LNCaP clone FGC (cell line): ENCODE results near the gene IVL.

ENCODE experiments used
- DNase-seq: peaks from one replicate; pipeline ENCODE4 v3.0.0-alpha.2; 2011; ENCODE audit warnings: low read depth
- H3K4me3 ChIP-seq: 2 replicates; pipeline ENCODE4 v1.5.1; 2011; ENCODE audit warnings: mild to moderate bottlenecking, low read depth, low read length, control low read depth
- TF ChIP-seq, protein P1 (sequence below): IDR thresholded peaks from 2 replicates; pipeline ENCODE4 v1.5.1; 2012; ENCODE audit warnings: mild to moderate bottlenecking; ENCODE audit not compliant: control insufficient read depth, insufficient read depth; ENCODE audit errors: extremely low read depth

The IVL gene

DNA sequence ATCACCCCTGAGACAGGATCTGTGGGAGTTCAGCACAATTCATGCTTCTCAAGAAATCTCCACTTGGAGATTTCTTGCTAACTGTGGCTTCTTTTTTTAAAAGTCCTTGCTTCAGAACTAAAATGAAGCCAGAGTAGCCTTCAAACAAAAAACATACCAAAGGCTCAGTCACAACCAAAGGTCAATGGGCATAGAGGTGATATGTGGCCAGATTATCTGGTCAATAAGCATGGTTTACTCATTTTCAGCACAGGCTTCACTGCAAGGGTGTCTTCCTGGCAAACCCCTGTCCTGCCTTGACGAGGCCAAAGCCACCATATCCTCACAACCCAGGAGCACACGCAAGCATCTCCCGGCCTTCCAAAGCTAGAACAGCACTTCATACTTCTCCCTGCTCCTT lies 50.9 kb downstream of the IVL start:
- DNase-seq = no peak
- TF ChIP-seq, protein P1, sequence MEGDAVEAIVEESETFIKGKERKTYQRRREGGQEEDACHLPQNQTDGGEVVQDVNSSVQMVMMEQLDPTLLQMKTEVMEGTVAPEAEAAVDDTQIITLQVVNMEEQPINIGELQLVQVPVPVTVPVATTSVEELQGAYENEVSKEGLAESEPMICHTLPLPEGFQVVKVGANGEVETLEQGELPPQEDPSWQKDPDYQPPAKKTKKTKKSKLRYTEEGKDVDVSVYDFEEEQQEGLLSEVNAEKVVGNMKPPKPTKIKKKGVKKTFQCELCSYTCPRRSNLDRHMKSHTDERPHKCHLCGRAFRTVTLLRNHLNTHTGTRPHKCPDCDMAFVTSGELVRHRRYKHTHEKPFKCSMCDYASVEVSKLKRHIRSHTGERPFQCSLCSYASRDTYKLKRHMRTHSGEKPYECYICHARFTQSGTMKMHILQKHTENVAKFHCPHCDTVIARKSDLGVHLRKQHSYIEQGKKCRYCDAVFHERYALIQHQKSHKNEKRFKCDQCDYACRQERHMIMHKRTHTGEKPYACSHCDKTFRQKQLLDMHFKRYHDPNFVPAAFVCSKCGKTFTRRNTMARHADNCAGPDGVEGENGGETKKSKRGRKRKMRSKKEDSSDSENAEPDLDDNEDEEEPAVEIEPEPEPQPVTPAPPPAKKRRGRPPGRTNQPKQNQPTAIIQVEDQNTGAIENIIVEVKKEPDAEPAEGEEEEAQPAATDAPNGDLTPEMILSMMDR = no peak
- H3K4me3 ChIP-seq = no peak overlapping the region

DNA sequence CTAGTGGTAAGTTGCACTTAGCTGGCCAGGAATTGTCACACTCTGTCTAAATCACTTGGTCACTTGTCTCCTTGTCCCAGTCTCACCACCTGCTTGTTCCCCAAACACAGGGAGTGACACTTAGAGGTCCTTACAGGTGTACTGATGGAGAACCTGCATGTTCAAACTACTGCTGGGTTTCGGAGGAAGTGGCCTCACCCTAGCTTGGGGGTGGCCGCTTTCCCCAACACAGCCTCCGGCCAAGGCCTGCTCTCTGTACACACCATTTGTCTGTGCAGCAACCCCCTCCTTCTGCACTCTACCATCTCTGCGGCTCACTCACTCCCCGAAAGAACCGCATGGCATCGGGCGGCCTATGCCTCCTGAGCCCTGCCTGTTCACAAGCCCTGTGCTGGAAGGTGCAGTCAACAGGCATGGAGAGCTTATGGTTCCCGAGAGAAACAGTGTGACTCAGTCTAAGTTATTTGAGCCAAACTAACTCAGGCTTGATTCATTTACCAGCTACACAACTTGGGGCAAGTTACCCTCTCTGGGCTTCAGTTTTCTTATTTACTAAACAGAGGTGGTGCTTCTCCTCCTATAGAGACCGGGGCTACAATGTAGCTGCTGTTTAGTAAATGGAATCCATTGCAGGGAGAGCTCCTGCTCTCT lies 51.6 kb downstream of the IVL start:
- TF ChIP-seq, protein P1 = no peak
- no peak for DNase-seq
- no peak overlapping the region for H3K4me3 ChIP-seq

DNA sequence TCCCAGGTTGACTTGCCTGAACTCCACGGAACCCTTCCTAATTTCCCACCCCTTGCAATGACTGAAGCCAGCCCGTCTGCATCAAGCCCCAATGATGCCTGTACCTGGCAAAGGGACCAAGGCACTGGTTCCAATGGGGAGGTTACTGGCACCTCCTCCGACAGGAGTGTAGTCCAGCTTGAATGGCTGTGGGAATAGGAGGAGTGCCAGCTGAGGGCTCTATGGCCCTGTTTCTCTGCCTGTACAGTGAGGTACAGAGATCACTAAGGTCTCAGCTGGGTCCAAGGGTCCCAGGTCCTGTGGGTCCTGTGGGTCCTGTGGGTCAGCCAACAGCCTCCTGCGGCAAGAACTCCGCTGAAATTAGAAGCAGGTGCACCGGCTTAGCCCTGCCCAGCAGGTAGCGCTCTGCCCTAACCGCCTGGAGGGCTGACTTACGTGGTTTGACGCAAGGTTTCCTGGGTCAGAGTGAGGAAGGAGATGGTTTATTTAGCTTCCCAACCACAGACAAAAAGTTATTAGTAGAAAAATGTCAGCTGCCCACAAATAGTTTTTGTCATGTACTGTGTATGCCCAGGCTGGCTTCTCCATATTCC lies 52.2 kb downstream of the IVL start:
- no peak overlapping the region for H3K4me3 ChIP-seq

More for the DNA sequence above, 52.2 kb downstream of the IVL start:
- no peak for DNase-seq
- TF ChIP-seq, protein P1 = peak; percentile 58
